Measurements from ENCODE around the gene RNF43. TPM values are rescaled to one million over a fixed set of nuclear protein-coding genes. Genes with fewer than 3 reads are reported as not detected.

The RNF43 gene
- total and polyA plus RNA-seq, 2 of the 13 experiments (the other 11 are each of a cell fraction or from before 2014, with no cell fraction given), result 31.0 to 53.4 TPM

GRCh38 chr17:58381124-58382035, 36.0 kb downstream of the RNF43 start (continued):
- TF ChIP-seq CSRNP1 (CRISPR knock-in tag; IDR thresholded peaks at IDR 0.05) (no peak), ZNF512 (CRISPR knock-in tag; IDR thresholded peaks at IDR 0.05) (no peak), ZNF496 (CRISPR knock-in tag; IDR thresholded peaks at IDR 0.05; ENCODE audit: insufficient replicate concordance) (no peak), ZBTB10 (CRISPR knock-in tag; IDR thresholded peaks at IDR 0.05; ENCODE audit: borderline replicate concordance) (peak; percentile 92), GMEB1 (CRISPR knock-in tag; IDR thresholded peaks at IDR 0.05; ENCODE audit: borderline replicate concordance) (no peak; the same call in 1 of the 2 replicates), SOX6 (IDR thresholded peaks at IDR 0.05) (no peak), SOX6 (CRISPR knock-in tag; IDR thresholded peaks at IDR 0.05) (peak; percentile 94), PREB (CRISPR knock-in tag; IDR thresholded peaks at IDR 0.05) (no peak), ZNF281 (CRISPR knock-in tag; IDR thresholded peaks at IDR 0.05; ENCODE audit: borderline replicate concordance) (peak; percentile 32; the same call in 1 of the 2 replicates), ZNF607 (CRISPR knock-in tag; IDR thresholded peaks at IDR 0.05; ENCODE audit: borderline replicate concordance) (no peak; the same call in 1 of the 2 replicates), ZSCAN5A (CRISPR knock-in tag; IDR thresholded peaks at IDR 0.05; ENCODE audit: borderline replicate concordance) (peak; percentile 75; the same call in 1 of the 2 replicates)
